GM23338 (cell line): ENCODE results near the gene BCAM.

ENCODE experiments used
- EZH2 ChIP-seq: fragments of 200-600 bp; sonication (generic); IDR thresholded peaks from one replicate; pipeline ENCODE4 v1.8.0; 2017; ENCODE audit warnings: antibody characterized with exemption, mild to moderate bottlenecking, low read depth; ENCODE audit not compliant: unreplicated experiment
- REST ChIP-seq: IDR thresholded peaks from one replicate; pipeline ENCODE4 v1.6.1; 2018; ENCODE audit warnings: antibody characterized with exemption; ENCODE audit not compliant: unreplicated experiment
- TF ChIP-seq, protein P1 (sequence below), 2 experiments: fragments of 200-600 bp in 1 of 2; sonication (generic) in 1 of 2; conservative IDR thresholded peaks; 2 replicates each; pipeline versions ENCODE4 v1.5.1 to v1.6.1; 2016 to 2017; ENCODE audit warnings: antibody characterized with exemption in 2 of 2, low read depth in 2 of 2, mild to moderate bottlenecking in 2 of 2, moderate library complexity in 1 of 2

- TF ChIP-seq, protein P1, sequence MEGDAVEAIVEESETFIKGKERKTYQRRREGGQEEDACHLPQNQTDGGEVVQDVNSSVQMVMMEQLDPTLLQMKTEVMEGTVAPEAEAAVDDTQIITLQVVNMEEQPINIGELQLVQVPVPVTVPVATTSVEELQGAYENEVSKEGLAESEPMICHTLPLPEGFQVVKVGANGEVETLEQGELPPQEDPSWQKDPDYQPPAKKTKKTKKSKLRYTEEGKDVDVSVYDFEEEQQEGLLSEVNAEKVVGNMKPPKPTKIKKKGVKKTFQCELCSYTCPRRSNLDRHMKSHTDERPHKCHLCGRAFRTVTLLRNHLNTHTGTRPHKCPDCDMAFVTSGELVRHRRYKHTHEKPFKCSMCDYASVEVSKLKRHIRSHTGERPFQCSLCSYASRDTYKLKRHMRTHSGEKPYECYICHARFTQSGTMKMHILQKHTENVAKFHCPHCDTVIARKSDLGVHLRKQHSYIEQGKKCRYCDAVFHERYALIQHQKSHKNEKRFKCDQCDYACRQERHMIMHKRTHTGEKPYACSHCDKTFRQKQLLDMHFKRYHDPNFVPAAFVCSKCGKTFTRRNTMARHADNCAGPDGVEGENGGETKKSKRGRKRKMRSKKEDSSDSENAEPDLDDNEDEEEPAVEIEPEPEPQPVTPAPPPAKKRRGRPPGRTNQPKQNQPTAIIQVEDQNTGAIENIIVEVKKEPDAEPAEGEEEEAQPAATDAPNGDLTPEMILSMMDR (conservative IDR thresholded peaks at IDR 0.05; ENCODE audit: low read depth in 2 of 2) = no peak
- no peak for TF ChIP-seq EZH2
- TF ChIP-seq REST = no peak
These were observed 13.9 kb downstream of the BCAM start for GRCh38 chr19:44822670-44823372.
